Left cardiac atrium (tissue), 4 donors: Measurements from ENCODE around the gene CDPF1. TPM values are rescaled to one million over a fixed set of nuclear protein-coding genes. Genes with fewer than 3 reads are reported as not detected.
"Not testable (repeated sequence)": the region's sequence is repeated elsewhere in the genome, so short reads cannot be mapped to it uniquely, and the experiment has no call there.

Source experiments
- ATAC-seq, 2 donors: fragments of 200-7000 bp; cut with Tn5 transposase; one replicate each; pipeline ENCODE4 v1.9.1; 2020; ENCODE audit warnings: mild to moderate bottlenecking in 2 of 2, moderate library complexity in 2 of 2
- DNase-seq: peaks from one replicate; pipeline ENCODE4 v3.0.0-alpha.2; 2020
- intact Hi-C, 2 donors: fragments of 100-400 bp; cut with DNase I; formaldehyde crosslinking; loops; one replicate each; pipeline versions ENCODE4 v1.14.1 to v1.15.1; 2022 to 2023
- total RNA-seq, 2 donors: library from RNA; stranded (reverse); fragmentation: NEBNext Ultra II Directional; extraction: Animal tissue kit (Norgen Biotek cat#: 25700); gene quantifications; one replicate each; pipeline ENCODE4 v1.2.1, GENCODE V29; 2021
- donor health status: DM: no; HTN: yes; CAD: no.
- donor health status: DM: no; HTN: yes; CAD: no; lungs with severe emphysema.
- donor health status: DM: yes; HTN: yes; CAD: no.
- donor health status: Dilated cardiomyopathy.

Gene CDPF1
- total RNA-seq, 2 donors from 2014 or later, result 8.1 to 8.2 TPM

GRCh38 chr22:46286941-46287872 is 37.1 kb upstream of the CDPF1 start:
- intact Hi-C loops, result loop anchor here in 1 of 2 donors (5.0 kb wide), 1 partner anchor 35 kb away; the partner anchor contains the start of gene CDPF1
- DNase-seq (peak; percentile 13), ATAC-seq (no peak)

GRCh38 chr22:46286006-46286405 is 35.9 kb upstream of the CDPF1 start:
- ATAC-seq (no peak), DNase-seq (no peak)
- intact Hi-C loops, result loop anchor here in 1 of 2 donors (5.0 kb wide), 1 partner anchor 34 kb away; the partner anchor contains the start of gene CDPF1

- ATAC-seq, result no peak
- DNase-seq, result no peak
- intact Hi-C loops, result no loop called here
Measured at GRCh38 chr22:46281866-46282678, 32.0 kb upstream of the CDPF1 start.

GRCh38 chr22:46280999-46281623 is 31.0 kb upstream of the CDPF1 start:
- no peak for DNase-seq
- intact Hi-C loops, result no loop called here
- ATAC-seq, result peak; percentile 21 to 60

- ATAC-seq, result peak in 1 of 2 donors; percentile 41
- intact Hi-C loops, result no loop called here
- DNase-seq, result no peak
Measured at GRCh38 chr22:46280063-46280817, 30.1 kb upstream of the CDPF1 start.

- no peak for ATAC-seq
- no peak for DNase-seq
- intact Hi-C loops, result no loop called here
Measured at GRCh38 chr22:46278656-46279645, 28.9 kb upstream of the CDPF1 start.

- ATAC-seq (no peak), DNase-seq (no peak)
- intact Hi-C loops, result no loop called here
Measured at GRCh38 chr22:46276563-46276962, 26.5 kb upstream of the CDPF1 start.

- intact Hi-C loops, result no loop called here
- ATAC-seq (no peak), DNase-seq (peak; percentile 3)
Measured at GRCh38 chr22:46275455-46276122, 25.5 kb upstream of the CDPF1 start.

- intact Hi-C loops, result no loop called here
- DNase-seq, result peak; percentile 5
- no peak for ATAC-seq
Measured at GRCh38 chr22:46274381-46274780, 24.3 kb upstream of the CDPF1 start.

GRCh38 chr22:46273432-46274148 is 23.5 kb upstream of the CDPF1 start:
- peak; percentile 32 to 42 for ATAC-seq
- intact Hi-C loops, result no loop called here
- DNase-seq, result peak; percentile 7

GRCh38 chr22:46272762-46273431 is 22.8 kb upstream of the CDPF1 start:
- no peak for DNase-seq
- ATAC-seq, result no peak
- intact Hi-C loops, result no loop called here

GRCh38 chr22:46272196-46272595 is 22.1 kb upstream of the CDPF1 start:
- intact Hi-C loops, result no loop called here
- no peak for DNase-seq
- ATAC-seq, result no peak

- DNase-seq (no peak), ATAC-seq (no peak)
- intact Hi-C loops, result no loop called here
Measured at GRCh38 chr22:46269564-46269963, 19.5 kb upstream of the CDPF1 start.

GRCh38 chr22:46267431-46268279 is 17.6 kb upstream of the CDPF1 start, which contains the start of gene TTC38:
TSS of gene TTC38 (plus strand) at chr22:46268008. CDS start at chr22:46268040, 32 bp downstream.
- ATAC-seq, result peak; percentile 97 to 98
- intact Hi-C loops, result no loop called here
- peak; percentile 95 for DNase-seq

- ATAC-seq, DNase-seq, intact Hi-C loops: not testable (repeated sequence)
Measured at GRCh38 chr22:46265627-46266026, 15.5 kb upstream of the CDPF1 start.
